HL-60 (cell line): ENCODE results near the gene SPATA19.

Experiments
- DNase-seq, 2 experiments: peaks; one replicate each; pipeline ENCODE4 v3.0.0-alpha.2; 2010 to 2020; ENCODE audit warnings: low read depth in 1 of 2, low spot score in 1 of 2
- H3K27ac ChIP-seq: fragments of 250-450 bp; sonication (Bioruptor Pico); replicated peaks from 2 replicates; pipeline ENCODE4 v1.5.1; 2020; ENCODE audit warnings: mild to moderate bottlenecking, moderate library complexity
- H3K27me3 ChIP-seq: fragments of 250-450 bp; sonication (Bioruptor Pico); 2 replicates; pipeline ENCODE4 v1.5.1; 2021; ENCODE audit warnings: mild to moderate bottlenecking, moderate library complexity; ENCODE audit not compliant: insufficient read depth, poor library complexity, severe bottlenecking
- H3K4me3 ChIP-seq: replicated peaks from 2 replicates; pipeline ENCODE4 v1.5.1; 2011; ENCODE audit warnings: mild to moderate bottlenecking, control low read depth, low read length; ENCODE audit not compliant: insufficient read depth
- GABPA ChIP-seq: IDR thresholded peaks from 2 replicates; pipeline ENCODE4 v1.6.1; 2012; ENCODE audit warnings: low read depth
- POLR2AphosphoS5 ChIP-seq: IDR thresholded peaks from 2 replicates; pipeline ENCODE4 v1.6.1; 2012; ENCODE audit warnings: low read depth
- SPI1 ChIP-seq: IDR thresholded peaks from 2 replicates; pipeline ENCODE4 v1.6.1; 2012; ENCODE audit warnings: low read depth, mild to moderate bottlenecking, borderline replicate concordance
- TF ChIP-seq, protein P1 (sequence below): IDR thresholded peaks from one replicate; pipeline ENCODE4 v1.5.1; 2011; ENCODE audit warnings: low read length, control low read depth, inconsistent platforms; ENCODE audit not compliant: insufficient read depth
- TF ChIP-seq, protein P2 (sequence below): IDR thresholded peaks from 2 replicates; pipeline ENCODE4 v1.6.1; 2012; ENCODE audit warnings: low read depth; ENCODE audit not compliant: insufficient replicate concordance

SPATA19 gene

DNA sequence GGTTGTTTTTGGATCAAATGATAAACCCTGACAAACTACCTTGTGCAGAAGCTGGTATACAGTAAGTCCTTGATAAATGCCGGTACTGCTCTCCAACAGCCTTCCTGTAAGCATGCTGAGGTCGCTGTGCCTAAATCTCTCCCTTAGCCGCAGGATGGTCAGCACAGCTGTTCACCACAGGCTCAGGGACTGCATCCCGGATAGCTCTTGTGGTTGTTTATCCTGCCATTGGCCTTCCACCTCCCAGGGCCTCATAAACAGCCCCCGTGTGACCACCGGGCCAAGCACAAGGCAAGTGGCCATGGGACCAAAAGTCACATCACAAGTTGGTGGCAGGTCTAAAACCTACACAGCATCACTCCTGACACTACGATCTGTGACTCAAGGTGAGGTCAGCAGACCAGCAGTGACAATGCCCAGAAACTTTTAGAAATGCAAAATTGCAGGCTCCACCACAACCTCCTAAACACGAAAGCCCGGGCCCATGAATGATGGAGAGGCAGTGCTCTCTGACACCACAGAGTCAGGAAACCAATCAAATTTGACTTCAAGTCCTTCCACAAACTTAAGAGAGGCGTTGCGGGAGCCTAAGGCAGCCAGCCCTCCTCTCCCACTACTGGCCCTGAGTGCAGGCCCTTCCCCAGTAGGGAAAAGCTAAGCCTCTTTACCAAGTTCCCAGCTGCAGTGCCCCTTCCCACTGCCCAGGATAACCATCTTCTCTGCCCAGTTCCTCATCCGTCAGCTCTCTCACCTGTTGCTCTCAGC lies 3.9 kb downstream of the SPATA19 start:
- no peak for DNase-seq
- H3K27ac ChIP-seq = no peak overlapping the region
- TF ChIP-seq, protein P1, sequence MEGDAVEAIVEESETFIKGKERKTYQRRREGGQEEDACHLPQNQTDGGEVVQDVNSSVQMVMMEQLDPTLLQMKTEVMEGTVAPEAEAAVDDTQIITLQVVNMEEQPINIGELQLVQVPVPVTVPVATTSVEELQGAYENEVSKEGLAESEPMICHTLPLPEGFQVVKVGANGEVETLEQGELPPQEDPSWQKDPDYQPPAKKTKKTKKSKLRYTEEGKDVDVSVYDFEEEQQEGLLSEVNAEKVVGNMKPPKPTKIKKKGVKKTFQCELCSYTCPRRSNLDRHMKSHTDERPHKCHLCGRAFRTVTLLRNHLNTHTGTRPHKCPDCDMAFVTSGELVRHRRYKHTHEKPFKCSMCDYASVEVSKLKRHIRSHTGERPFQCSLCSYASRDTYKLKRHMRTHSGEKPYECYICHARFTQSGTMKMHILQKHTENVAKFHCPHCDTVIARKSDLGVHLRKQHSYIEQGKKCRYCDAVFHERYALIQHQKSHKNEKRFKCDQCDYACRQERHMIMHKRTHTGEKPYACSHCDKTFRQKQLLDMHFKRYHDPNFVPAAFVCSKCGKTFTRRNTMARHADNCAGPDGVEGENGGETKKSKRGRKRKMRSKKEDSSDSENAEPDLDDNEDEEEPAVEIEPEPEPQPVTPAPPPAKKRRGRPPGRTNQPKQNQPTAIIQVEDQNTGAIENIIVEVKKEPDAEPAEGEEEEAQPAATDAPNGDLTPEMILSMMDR = no peak
- TF ChIP-seq SPI1 = no peak
- TF ChIP-seq, protein P2, sequence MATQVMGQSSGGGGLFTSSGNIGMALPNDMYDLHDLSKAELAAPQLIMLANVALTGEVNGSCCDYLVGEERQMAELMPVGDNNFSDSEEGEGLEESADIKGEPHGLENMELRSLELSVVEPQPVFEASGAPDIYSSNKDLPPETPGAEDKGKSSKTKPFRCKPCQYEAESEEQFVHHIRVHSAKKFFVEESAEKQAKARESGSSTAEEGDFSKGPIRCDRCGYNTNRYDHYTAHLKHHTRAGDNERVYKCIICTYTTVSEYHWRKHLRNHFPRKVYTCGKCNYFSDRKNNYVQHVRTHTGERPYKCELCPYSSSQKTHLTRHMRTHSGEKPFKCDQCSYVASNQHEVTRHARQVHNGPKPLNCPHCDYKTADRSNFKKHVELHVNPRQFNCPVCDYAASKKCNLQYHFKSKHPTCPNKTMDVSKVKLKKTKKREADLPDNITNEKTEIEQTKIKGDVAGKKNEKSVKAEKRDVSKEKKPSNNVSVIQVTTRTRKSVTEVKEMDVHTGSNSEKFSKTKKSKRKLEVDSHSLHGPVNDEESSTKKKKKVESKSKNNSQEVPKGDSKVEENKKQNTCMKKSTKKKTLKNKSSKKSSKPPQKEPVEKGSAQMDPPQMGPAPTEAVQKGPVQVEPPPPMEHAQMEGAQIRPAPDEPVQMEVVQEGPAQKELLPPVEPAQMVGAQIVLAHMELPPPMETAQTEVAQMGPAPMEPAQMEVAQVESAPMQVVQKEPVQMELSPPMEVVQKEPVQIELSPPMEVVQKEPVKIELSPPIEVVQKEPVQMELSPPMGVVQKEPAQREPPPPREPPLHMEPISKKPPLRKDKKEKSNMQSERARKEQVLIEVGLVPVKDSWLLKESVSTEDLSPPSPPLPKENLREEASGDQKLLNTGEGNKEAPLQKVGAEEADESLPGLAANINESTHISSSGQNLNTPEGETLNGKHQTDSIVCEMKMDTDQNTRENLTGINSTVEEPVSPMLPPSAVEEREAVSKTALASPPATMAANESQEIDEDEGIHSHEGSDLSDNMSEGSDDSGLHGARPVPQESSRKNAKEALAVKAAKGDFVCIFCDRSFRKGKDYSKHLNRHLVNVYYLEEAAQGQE = no peak
- no peak for TF ChIP-seq POLR2AphosphoS5
- TF ChIP-seq GABPA = no peak
- H3K4me3 ChIP-seq = no peak overlapping the region
- H3K27me3 ChIP-seq = peaks cover 2% of the 10 kb centered on the region

DNA sequence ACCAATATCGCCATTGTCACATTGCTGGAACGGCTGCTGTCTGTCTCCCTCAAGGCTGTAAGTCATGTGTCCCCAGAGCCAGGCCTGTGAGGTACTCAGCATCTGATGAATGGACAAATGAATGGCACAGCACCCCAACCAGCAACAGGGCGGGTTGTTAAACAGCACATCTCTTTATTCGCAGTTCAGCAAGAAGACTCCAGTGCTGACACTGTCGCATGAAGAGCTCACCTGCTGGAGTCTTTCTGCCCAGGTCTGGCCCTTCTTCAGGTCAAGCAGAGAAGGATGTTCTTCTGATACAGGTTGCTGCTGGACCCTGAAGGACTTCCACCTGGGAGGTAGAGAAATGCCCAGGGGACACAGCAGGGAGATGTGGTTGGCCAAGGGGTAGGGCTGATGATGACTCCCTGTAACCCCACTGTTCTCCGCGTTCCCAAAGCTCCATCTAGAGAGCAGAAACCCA lies 4.8 kb downstream of the SPATA19 start:
- no peak overlapping the region for H3K4me3 ChIP-seq
- no peak overlapping the region for H3K27ac ChIP-seq
- no peak for DNase-seq
- H3K27me3 ChIP-seq = no peaks in the 10 kb centered on the region
- TF ChIP-seq GABPA = no peak
- no peak for TF ChIP-seq POLR2AphosphoS5
- TF ChIP-seq, protein P2 = no peak
- TF ChIP-seq, protein P1 = no peak
- no peak for TF ChIP-seq SPI1

DNA sequence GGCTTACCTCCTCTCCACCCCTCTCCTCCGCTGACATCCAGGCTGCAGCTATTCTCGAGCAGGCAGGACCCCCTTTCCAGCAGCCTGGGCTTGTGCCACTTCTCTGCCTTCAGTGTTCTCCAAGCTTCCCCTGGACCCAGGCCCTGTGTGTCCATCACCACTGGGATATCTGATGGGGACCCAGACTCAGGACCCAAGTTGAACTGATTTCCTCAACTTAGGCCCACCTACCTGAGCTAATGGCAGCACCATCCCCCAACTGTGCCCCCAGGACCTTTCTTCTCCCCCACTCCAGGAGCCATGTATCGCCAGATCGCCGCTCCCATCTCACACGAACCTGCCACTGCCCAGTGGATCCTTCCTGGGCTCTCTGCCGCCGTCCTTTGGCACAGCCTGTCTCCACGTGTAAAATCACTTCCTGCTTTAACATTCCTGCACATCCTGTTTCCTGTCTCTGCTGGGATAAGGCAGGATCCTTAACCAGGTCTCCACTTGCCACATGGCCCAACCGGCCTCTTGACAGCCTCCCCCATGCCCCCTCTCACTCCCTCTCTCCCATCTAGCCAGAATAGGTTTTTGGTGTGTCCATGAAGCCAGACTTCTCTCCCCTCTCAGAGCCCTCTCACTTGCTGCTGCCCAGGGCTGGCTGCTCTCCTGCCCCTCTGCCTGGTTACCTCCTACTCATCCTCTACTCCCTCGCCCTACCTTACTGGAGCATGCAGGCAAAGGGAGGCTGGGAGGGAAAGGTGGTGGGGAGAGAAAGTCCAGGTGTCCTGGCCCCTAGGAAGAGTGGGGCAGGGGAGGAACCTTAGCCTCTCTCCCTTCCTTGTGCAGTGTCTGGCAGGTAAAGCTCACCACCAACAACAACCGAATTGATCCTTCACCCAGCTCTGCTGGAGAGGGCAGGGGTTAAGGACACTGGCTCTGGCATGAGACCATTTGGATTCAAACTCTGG lies 9.4 kb downstream of the SPATA19 start:
- TF ChIP-seq SPI1 = no peak
- TF ChIP-seq, protein P1 = no peak
- H3K4me3 ChIP-seq = no peak overlapping the region
- DNase-seq = no peak
- no peaks in the 10 kb centered on the region for H3K27me3 ChIP-seq
- no peak overlapping the region for H3K27ac ChIP-seq
